Measurements from ENCODE around the gene CD74.

DNA sequence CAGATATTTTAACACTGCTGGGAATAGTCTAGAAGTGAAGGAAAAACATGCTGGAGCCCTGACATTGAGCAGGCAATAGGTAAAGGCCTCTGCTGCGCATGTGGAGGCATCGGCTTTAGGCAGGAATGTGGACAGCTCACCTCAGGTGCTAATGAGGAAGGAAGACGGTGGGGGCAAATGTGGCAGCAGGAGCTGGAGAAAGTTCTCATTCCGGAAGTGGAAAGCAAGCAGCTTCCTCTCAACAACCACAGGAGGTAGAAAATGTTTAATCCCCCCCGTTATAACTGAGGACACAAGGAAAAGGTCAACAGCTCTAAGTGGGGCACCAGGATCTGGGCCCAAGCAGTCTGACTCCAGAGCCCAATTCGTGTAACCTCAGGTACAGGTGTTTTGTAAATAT is 44.4 kb upstream of the CD74 start:
- TF ChIP-seq, protein P1, sequence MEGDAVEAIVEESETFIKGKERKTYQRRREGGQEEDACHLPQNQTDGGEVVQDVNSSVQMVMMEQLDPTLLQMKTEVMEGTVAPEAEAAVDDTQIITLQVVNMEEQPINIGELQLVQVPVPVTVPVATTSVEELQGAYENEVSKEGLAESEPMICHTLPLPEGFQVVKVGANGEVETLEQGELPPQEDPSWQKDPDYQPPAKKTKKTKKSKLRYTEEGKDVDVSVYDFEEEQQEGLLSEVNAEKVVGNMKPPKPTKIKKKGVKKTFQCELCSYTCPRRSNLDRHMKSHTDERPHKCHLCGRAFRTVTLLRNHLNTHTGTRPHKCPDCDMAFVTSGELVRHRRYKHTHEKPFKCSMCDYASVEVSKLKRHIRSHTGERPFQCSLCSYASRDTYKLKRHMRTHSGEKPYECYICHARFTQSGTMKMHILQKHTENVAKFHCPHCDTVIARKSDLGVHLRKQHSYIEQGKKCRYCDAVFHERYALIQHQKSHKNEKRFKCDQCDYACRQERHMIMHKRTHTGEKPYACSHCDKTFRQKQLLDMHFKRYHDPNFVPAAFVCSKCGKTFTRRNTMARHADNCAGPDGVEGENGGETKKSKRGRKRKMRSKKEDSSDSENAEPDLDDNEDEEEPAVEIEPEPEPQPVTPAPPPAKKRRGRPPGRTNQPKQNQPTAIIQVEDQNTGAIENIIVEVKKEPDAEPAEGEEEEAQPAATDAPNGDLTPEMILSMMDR (conservative IDR thresholded peaks at IDR 0.05): no peak
- TF ChIP-seq ZFX (IDR thresholded peaks at IDR 0.05): no peak

Data from C4-2B (cell line).